GM18867 (cell line): ENCODE measurements around the gene TMEM51.

Experiments used
- ATAC-seq: cut with Tn5 transposase; IDR thresholded peaks from one replicate; pipeline ENCODE4 v1.9.1; 2021; ENCODE audit warnings: mild to moderate bottlenecking, moderate library complexity; ENCODE audit not compliant: unreplicated experiment

TMEM51 gene

DNA sequence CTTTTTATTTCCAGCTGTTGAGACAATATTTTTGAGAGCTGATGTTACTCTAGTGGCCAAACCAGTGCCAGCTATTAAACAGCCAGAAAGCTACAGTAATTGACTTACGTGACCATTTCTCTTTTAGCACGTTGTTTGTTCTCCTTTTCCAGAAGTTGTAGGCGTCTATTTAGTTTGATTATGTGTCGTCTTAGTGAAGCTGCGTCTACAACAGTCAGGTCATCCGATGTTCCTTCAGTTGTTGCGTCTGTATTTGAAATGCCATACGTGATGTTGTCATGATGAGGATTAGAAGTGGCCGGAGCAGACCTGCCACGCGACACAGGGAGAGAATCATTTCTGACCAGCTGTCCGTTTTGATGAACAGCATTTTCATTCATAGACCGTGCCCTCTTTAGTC, 38.2 kb downstream of the TMEM51 start:
- ATAC-seq: no peak

DNA sequence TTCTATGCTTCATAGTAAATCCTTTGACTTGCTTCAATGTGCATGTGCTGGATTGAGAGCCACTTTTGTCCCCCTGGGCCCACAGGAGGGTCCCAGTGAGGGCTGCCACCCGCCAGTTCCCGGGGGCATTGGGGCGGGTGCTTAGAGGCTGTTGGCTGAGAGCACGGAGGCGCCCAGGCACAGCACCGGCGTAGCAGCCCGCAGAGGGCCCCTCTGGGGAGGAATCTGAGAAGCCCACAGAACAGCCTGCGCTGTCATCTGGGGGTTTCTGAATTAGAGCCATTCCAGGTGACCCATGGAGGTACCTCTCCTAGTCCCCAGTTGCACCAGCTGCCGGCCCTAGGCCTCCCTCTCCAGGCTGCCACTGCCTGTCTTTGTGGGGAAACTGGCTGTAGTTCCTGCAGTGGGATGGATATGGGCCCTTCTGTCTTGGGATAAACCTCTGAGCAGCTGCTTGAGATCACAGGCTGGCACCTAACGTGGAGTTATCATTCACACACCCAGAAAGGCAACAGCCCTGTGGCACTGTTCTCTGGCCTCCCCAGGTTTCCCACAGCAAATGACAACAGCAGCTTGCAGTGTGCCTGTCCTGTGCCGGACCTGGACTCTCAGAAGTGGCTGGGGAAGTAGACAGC, 39.5 kb downstream of the TMEM51 start:
- no peak for ATAC-seq

DNA sequence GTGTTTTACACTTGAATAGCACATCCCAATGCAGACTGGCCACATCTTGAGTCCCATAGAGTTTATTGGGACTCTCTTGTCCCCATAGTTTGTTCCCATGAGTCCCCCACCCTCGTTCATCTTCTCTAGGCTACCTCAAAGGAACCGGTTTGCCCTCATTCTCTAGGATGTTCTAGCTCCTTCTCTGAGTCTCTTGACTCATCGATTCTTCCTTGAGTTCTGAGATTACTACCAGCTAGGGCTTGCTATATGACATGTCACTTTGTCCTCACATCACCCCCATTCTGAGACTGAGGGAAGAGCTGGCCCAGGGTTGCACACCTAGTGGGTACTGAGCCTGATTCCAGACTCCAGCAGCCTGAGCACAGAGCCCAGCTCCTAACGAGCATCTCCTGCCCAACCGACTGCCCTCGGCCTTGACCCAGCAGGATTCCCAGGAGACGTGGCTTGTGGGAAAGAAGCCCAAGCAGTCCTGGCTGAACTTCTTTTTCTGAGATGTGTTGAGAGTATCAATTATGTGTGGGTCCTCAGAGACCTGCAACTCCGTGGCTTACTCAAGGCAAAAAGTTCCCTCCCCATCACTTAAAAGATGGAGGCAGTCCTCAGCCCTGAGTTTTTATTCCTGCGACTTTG, 42.0 kb downstream of the TMEM51 start:
- ATAC-seq: no peak

DNA sequence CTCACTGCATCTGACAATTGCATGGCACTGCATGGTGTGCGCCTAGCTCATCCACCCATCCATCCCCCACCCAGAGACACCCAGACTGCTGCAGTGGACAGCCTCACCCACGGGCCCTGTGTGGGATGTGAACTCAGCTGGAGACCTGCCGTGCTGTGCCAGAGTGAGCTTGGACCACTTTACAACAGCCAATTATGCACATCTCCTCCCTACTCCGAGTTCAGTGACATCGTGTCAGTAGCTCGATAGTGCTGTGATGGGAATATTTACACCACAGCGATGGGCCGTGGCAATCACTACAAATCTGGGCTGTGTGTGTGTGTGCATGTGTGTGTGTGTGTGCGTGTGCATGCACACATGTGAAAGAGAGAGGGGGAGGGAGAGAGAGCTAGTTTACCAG, 42.5 kb downstream of the TMEM51 start:
- no peak for ATAC-seq

DNA sequence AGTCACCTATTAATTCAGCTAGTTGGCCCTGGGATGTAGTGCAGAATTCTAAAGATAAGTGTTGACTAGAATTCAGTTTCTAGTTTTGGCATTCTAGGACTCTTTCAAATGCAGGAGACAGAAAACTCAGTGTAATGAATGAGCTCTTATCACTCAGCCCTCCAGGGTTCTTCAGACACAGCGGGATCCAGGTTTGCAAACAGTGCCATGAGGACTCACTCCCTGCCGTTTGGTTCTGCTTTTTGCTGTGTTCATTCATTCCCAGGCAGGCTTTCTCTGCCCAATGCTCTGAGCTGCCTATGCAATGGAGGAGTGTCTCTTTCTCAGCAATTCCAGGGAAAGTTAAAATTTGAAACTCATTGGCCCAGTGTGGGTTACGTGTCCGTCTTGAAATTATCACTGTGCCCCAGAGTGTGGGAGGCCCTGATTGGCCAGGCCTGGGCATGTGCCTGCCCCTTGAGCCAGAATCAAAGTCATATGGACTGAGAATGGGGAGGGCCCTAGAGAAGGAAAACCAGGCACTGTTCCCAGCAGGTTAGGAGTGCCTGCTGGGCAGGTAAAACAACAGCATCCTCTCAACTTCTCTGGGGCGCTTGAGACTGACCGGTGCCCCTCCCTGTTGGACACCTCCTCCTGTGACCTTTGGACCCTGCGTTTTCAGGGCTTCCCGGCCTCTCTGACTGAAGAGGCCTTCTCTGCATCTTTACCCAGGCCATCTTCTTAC, 43.4 kb downstream of the TMEM51 start:
- no peak for ATAC-seq

DNA sequence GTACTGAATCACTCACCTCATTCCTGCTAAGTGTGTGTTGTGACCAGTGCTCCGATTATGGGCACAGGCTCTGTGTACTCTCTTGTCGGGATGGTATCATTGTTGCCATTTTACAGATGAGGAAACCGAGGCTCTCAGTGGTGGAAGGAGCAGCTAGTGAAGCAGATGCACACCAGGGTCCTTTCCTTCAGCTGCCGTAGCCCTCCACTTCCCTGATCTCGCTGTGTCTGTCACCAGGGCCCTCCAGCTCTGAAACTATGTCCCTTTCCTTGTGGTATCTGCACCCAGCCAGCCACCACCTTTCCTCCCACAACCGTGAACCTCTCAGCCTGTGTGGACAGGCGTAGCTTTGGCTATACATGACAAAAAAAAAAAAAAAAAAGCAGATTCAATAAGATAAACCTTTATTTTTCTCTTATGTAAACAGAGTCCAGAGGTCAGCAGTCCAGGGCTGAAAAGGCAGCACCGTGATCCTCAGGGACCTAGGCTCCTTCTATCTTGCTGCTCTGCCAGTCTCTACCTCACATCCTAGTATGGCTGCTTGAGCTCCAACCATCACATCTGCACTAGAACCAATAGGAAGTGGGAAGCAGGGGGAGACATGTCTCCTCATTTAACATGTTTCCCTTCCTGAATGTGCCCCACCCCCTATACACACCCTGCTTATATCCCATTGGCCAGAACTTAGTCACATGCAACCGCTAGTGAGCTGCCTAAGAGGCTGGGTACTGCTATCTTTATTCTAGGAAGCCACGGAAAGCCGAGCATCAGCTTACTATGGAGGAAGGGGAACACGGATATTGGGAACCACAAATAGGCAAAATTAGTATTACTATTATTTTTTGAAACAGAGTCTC, 44.3 kb downstream of the TMEM51 start:
- ATAC-seq: no peak

DNA sequence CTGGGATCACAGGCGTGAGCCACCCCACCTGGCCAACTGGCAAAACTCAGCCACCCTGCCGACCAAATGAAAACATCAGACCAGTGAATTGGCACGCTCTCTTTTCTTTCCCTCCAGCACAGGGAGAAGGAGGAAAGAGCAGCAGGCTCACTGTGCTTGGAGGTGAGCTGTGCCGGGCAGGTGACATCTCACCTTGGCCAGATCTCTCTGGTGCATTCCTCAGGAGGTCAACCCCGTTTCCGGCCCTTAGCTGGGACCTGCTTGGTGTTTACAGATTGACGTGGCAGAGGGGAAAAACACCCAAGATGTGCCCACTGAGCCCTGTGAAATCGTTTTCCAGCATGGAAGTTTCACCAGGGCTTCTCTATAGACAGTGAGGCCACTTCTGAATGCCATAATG, 45.1 kb downstream of the TMEM51 start:
- ATAC-seq: no peak

DNA sequence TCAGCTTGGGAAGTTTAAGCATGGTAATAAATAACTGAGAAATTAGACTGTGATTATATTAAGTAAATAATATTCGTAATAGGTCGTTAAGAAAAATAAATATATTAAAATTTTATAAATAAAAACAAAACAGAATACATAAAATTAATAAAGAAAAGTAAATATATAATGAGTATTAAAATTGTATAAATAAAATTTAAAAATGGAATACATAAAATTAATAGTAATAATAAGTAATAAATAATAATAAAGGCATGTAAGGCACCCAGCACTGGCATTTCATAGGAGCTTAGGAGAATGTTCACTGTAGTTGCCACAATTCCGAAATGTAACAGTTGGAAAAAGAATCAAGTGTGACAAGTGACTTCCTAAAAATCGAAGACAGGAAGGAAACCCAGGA, 47.7 kb downstream of the TMEM51 start:
- no peak for ATAC-seq

DNA sequence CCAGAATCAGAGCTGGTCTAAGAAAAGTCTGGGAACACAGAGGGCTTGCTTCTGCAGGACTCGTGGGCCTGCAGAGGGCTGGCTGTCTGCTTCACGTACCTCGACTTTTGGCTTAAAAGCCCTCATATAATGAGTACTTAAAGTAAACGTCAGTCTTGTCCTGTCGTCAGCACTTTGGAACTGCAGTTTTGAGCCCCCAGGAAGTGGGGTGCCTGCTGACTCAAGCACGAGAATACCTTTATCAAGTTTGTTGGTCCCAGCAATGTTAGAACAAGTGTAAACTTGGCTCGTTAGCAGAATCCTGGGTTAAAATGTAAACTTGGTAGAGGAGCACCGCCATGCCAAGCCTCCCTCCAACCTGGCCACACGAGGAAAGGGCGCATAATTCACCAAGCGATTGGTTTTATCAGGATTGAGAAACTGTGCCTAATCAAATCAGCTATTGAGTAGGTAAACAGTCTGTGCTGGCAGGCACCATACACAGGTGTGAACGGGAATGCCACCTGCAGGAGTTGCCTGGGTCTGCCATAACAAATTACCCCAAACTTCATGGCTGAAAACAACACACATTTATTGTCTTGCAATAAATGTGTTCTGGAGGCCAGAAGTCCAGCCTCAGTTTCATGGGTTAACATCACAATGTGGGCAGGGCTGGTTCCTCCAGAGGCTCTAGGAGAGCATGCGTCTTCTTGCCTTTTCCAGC, 48.5 kb downstream of the TMEM51 start:
- no peak for ATAC-seq

DNA sequence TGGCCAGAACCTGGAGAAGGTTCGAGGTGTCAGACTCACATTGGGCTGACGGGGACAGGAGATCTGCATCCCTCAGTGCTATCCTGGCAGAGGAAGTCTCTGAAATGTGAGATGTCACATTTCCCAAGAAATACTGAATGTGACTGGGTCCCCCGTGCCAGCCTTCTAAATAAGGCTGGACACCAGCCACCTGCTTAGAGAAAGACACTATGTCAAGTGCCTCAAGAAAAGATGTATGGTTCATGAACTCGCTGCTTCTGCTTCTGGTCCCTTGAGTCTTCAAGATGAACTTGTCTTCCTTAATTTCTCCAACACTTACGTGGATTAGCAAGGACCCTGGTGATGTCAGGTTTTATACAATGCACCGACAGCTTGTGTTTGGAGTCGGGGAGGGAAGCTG, 51.4 kb downstream of the TMEM51 start:
- no peak for ATAC-seq

DNA sequence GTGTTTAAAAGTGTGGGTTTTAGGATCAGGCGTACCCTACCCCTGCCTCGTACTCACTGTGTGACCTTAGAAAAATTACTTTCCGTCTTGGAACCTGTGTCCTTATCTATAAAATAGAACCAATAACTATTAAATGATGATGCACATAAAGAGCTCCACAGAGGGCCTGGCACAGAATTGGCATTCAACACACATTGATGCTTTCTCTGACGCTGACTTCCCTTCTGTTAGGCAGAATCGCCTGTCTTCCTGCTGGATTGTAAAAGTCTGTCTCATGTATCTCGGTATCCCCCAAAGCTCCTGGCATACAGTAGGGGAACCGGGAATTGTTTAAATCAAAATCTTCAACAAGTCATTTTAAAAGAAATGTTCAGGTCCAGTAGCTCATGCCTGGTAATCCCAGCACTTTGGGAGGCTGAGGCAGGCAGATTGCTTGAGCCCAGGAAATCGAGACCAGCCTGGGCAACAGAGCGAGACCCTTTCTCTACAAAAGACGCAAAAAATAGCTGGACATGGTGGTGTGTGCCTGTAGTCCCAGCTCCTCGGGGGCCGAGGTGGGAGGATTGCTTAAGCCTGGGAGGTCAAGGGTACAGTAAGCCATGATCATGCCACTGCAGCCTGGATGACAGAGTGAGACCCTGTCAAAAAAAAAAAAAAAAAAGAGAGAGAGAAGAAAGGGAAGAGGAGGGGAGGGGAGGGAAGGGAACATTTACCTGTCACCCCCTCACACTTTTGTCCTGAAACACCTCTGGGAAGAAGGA, 52.2 kb downstream of the TMEM51 start:
- no peak for ATAC-seq

DNA sequence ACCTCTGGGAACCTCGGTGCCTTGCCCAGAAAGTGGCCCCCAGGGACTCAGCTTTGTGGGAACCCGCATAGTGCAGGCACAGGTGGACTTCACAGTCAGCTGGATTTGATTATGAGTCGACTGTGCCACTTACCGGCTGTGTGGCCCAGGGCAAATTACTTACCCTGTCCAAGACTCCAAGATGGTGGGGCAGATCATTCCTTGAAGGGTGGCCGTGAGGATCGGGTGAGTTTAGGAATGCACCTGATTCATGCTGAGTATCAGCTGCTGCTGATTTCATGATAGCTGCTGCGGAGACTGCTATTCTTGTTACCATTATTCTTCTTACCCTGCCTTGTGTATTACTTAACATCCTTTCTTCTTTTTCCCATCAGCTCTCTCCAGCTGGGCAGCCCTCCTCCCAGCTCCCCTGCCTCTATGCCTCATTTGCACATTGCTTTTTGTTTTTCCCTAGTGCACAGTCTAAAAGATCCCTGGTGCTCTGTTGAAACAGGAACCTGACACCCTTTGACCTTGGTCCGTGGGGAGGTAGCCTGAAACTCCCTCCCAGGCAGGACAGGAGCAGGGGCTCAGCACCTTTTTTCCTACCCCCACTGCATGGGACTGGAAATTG, 53.0 kb downstream of the TMEM51 start:
- no peak for ATAC-seq

DNA sequence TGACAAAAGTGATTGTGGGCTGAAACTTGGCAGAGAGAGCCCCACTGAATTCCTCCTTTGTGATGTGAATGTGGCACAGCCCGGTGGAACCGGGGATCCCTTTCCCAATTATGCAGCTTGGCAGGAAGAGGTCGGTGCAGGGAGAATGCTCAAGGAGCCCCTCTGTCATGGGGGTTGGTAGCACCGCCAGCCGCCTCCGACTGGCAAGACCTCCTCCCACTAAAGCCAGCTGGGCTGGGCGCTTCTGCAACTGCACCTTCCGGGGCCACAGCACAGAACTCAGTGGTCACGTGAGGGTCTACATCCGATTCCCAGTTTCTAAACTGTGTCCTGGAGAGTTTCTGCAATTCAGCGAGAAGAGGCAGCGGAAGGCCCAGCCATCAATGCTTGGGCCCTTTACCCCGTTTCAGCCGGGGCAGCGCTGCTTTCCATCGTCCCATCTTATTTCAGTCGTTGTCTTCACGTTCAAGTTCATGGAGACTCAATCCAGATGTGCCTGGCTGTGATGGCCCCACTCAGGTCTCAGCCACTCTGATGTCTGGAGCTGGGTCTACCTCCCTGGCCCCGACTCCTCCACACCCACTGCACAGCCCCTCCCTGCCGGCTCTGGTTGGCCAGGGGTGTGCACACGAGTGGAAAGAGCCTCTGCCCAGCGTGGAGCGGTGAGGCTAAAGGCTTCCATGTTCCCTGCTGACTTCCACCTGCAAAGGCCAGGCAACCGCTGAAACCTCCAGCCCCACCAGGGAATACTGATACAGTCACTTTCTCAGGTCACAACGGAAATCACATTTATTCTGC, 53.7 kb downstream of the TMEM51 start:
- ATAC-seq: no peak

DNA sequence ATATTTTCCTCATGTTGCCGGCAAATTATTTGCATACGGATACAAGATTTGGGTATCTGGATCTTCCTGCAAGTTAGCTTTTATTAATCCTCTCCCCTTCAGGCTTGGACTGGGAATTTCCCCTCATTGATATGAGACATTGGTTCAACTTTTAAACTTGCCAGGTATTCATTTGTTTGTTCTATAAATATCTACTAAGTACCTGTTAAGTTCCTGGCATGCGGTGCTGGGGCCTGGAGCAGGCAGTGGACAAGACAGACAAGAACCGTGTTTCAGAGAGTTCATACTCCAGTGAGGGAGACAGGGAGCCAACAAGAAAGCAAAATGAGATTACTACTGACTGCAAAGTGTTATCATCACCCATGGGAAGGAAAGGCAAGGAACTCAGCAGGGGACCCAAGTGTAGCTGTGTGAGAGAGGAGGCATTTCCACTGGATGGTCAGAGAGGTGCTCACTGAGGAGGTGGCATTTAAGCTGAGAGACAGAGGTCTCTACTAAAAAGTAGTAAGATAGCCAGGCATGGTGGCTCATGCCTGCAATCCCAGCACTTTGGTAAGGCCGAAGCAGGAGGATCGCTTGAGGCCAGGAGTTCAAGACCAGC, 54.4 kb downstream of the TMEM51 start:
- no peak for ATAC-seq

DNA sequence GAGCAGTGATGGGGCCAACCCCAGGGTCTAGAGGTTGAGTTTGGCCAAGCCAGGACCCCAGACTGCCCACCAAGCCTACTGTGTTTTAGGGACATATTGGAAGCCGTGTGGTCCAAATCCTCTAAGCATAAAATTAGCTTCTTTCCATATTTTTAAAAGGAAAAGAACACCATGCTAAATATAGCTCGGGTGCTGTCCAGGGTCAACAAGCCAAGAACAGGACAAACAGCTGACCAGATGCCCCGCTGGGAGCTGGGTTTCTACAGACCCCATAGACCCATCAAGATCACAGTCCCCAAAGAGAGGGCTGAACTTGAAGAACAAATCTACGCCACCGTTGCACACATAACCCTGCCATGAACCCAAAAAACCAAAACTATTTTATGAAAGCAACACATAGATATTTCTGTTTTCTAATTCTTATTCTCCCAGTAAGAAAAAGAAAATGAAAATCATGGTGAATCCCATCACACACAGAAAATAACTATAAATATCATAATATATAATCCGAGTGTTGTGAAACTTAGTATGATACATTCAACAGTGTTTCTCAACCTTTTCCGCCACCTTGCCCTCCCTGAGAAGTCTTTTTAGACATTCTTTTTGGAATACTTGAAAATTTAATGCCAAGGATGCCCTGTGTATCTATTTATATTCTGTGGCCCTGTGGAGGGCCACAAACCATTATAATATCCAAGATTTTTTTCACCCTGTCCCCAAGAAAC, 57.3 kb downstream of the TMEM51 start:
- ATAC-seq: no peak

DNA sequence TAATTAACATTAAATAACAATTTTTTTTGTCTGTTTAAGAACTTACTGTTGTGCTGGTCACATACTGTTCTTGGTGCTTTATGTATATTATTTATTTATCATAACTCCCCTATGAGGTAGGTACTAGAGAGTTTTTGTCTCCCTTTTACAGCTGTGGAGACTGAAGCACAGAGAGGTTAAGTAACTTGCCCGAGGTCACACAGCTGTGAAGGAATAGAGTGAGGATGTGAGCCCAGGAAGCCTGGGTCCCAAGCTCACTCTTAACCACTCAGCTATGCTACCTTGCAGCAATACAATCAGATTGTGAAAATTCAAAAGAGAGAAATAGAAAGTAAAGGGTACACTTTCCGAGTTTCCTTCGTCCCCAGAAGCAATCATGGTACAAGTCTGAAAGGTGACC, 57.9 kb downstream of the TMEM51 start:
- ATAC-seq: no peak

DNA sequence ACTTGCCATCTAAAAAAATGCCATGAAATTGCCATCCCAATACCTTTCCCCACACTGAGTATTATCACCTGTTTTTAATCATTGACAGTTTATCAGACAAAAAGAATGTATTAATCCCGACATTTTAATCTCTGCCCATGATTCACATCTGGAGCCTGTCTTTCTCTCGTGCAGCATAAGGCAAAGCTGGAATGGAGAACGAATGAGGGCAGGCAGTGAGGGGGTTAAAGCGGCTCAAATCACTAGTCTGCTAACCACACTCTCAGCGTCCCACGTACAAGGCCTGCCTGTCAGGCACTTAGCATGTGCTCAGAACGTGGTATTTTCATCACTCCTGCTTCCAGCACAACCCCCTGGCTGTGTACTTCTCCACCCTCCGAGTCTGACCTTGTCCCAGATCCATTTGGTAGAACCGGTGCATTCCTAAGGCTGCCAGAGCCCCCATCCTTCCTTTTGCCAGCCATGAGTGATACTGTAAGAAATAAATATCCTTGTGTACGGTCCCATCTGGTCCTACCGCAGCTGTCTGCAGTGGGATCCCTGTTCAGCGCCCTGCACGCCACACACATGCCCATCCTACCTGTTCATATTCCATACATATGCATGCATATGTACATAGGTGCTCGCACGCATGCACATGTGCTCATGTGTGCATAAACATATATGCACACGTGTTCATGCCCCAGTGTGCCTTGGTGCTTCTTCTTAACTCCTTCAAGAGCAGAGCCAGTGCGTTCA, 58.8 kb downstream of the TMEM51 start:
- no peak for ATAC-seq
